NT2/D1 (cell line): ENCODE results near the gene NUDT6.

ENCODE experiments used
- SUZ12 ChIP-seq: IDR thresholded peaks from 2 replicates; pipeline ENCODE4 v1.6.1; 2011; ENCODE audit not compliant: insufficient read length, insufficient read depth; ENCODE audit errors: extremely low read depth
- YY1 ChIP-seq: IDR thresholded peaks from 2 replicates; pipeline ENCODE4 v1.6.1; 2011; ENCODE audit not compliant: insufficient read length, insufficient read depth
- ZNF274 ChIP-seq: IDR thresholded peaks from 2 replicates; pipeline ENCODE4 v1.6.1; 2011; ENCODE audit warnings: mild to moderate bottlenecking, low read depth, low read length

DNA sequence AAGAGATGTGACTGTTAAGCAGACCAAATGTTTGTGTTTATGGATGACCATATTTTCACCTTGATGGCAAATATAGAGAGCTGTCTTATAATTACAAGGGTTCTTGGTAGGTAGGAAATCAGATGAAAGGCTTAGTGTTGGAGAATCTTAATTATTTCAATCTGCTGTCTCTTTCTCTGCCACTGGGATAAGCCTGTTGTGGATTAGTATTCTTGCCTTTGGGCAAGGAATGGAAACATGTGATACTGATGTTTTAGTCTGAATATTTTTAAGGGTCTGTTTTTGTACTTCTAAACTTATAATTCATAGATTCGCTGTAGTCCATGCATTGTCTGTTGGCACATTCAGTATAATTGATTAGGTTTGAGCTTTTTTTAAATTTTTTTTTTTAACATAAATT is 23.7 kb upstream of the NUDT6 start:
- no peak for TF ChIP-seq ZNF274
- no peak for TF ChIP-seq YY1
- TF ChIP-seq SUZ12, result no peak
